ENCODE measurements around the gene PLA2G7. TPM values are rescaled to one million over a fixed set of nuclear protein-coding genes. Genes with fewer than 3 reads are reported as not detected.

PLA2G7 gene
- not detected in 2 replicates for total RNA-seq

DNA sequence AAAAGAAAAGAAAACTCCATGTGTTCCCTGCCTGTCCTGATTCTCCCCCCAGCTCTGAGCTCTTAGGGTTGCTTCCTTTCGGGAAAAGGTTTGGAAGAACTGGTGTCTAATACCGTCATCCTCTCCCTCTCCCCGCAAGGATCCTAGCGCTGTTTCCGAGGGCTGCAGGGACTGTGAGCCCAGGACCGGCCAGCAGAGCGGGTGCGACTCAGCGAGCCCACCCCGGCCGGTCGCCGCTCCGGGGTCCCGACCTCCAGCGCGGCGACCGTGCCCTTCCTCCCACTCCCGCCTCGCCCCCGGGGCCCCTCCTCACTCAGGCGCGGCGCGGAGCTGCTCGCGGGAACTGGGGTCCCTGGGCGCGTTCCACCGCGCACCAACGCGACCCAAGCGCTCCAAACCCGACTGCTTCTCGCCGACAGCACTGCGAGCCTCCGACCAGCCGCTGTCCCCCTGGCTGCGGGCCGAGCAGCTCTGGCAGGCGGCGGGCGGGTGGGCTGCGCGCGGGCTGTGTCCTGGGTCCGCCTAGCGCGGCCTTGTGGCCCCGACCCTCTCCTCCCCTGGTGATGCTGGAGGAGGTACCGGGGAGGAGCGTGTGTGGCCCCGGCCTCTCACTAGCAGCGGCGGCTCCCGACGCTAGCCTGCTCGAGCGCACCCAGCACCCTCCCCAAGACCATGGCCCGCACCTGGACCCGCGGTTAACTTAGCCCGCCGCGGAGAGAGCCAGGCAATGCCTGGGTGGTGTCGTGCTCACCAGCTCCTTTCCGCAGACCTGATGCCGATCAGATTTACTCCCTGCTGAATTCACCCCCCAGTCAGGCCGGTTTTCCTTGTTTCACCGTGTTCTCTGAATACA, at the start of gene PLA2G7:
TSS of gene PLA2G7 (minus strand) at position 509 of the 853 bp plus-strand sequence. CDS start 12,484 bp downstream, outside the sequence.

DNA sequence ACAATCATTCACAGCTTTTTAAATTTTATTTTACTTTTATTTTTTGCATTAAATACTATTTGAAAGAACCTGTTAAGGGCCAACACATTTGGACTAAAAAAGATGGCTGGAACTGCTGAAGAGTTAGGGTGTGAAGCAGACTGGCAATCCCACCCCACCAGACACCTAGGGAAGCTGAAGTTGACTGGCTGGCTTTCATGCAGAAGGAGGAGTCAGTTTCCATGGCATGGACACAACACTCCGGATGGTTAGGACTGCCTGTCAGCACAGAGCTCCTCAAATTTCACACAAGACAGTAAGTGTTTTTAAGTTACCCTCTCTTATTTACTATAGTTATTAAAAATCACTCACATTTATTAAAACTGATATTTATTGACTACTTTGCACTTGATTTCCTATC, 11.5 kb upstream of the PLA2G7 start, which contains the start of gene ANKRD66:
TSS of gene ANKRD66 (plus strand) at position 238 of the 400 bp plus-strand sequence. CDS start 5,016 bp downstream, outside the sequence.

DNA sequence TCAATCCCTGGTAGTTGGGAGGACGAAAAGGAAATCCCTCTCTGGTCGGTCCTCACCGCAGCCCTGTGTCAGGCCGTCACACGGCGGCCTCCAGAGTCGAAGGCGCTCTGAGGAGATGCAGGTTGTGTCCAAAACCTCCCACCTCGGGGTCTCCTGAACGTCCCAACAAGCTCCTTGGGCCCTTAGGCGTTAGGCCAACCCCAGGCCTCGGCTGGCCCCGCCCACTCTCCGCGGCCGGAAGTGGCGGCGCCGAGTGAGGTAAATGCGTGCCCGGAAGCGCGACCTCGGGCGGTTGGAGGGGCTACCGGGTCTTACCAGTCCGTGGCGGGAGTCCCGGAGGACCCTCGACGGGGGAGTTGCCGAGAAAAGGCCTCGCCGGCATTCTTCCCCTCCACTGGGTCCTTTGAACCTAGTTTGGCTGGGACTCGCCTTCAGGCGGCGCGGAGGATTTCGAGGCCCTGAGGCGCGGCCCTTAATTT, 47.5 kb downstream of the PLA2G7 start, which contains the start of gene TDRD6:
TSS of gene TDRD6 (plus strand) at position 267 of the 479 bp plus-strand sequence. CDS start 244 bp downstream, outside the sequence.

Other genes with a start within 250 kb of the PLA2G7 start
- 1.5 and 2.0 TPM in 2 replicates for gene RCAN2, start 243.9 kb downstream of the PLA2G7 start, total RNA-seq
- 0.17 and 1.0 TPM in 2 replicates for gene CYP39A1, start 82.6 kb downstream of the PLA2G7 start, total RNA-seq
- gene SLC25A27, start 82.4 kb downstream of the PLA2G7 start, total RNA-seq = 2.4 TPM in 2 replicates
- gene TDRD6, start 47.5 kb downstream of the PLA2G7 start, total RNA-seq = not detected in 2 replicates
- not detected in 2 replicates for gene ANKRD66, start 11.6 kb upstream of the PLA2G7 start, total RNA-seq
- not detected in 2 replicates for gene MEP1A, start 58.0 kb upstream of the PLA2G7 start, total RNA-seq
- gene ADGRF5, start 186.6 kb upstream of the PLA2G7 start, total RNA-seq = under 0.01 TPM in 2 replicates

Data from bronchus fibroblast of lung (primary cell).